ENCODE data around the gene GAP43.

The GAP43 gene

GRCh38 chr3:115683773-115684172 is 60.5 kb downstream of the GAP43 start:
- no peaks in the 10 kb centered on the region for H3K9me3 ChIP-seq (ENCODE audit: control insufficient read depth in 2 of 2, low read length in 2 of 2)
- no peaks in the 10 kb centered on the region for H3K36me3 ChIP-seq (ENCODE audit: control insufficient read depth in 2 of 2, insufficient read depth in 2 of 2, low read length in 2 of 2)
- H3K27ac ChIP-seq (ENCODE audit: low read length): no peak overlapping the region
- no peak overlapping the region for H3K9ac ChIP-seq (ENCODE audit: low read length in 2 of 2)
- no peaks in the 10 kb centered on the region for H3K4me1 ChIP-seq (ENCODE audit: control insufficient read depth, insufficient read depth, low read length)
- H3K4me3 ChIP-seq (ENCODE audit: low read length in 2 of 2): no peak overlapping the region
- H3K27me3 ChIP-seq (ENCODE audit: control insufficient read depth in 1 of 2, insufficient read depth in 2 of 2, low read length in 2 of 2): no peaks in the 10 kb centered on the region

GRCh38 chr3:115685097-115685496 is 61.8 kb downstream of the GAP43 start:
- Histone ChIP-seq H3K4me1 (ENCODE audit: control insufficient read depth, insufficient read depth, low read length) (no peaks in the 10 kb centered on the region), H3K27ac (ENCODE audit: low read length) (no peak overlapping the region), H3K4me3 (ENCODE audit: low read length in 2 of 2) (no peak overlapping the region), H3K36me3 (ENCODE audit: control insufficient read depth in 2 of 2, insufficient read depth in 2 of 2, low read length in 2 of 2) (no peaks in the 10 kb centered on the region), H3K9me3 (ENCODE audit: control insufficient read depth in 2 of 2, low read length in 2 of 2) (no peaks in the 10 kb centered on the region), H3K27me3 (ENCODE audit: control insufficient read depth in 1 of 2, insufficient read depth in 2 of 2, low read length in 2 of 2) (no peaks in the 10 kb centered on the region), H3K9ac (ENCODE audit: low read length in 2 of 2) (no peak overlapping the region)

- no peaks in the 10 kb centered on the region for H3K4me1 ChIP-seq (ENCODE audit: control insufficient read depth, insufficient read depth, low read length)
- no peaks in the 10 kb centered on the region for H3K27me3 ChIP-seq (ENCODE audit: control insufficient read depth in 1 of 2, insufficient read depth in 2 of 2, low read length in 2 of 2)
- H3K9me3 ChIP-seq (ENCODE audit: control insufficient read depth in 2 of 2, low read length in 2 of 2): no peaks in the 10 kb centered on the region
- no peaks in the 10 kb centered on the region for H3K36me3 ChIP-seq (ENCODE audit: control insufficient read depth in 2 of 2, insufficient read depth in 2 of 2, low read length in 2 of 2)
- H3K4me3 ChIP-seq (ENCODE audit: low read length in 2 of 2): no peak overlapping the region
- H3K9ac ChIP-seq (ENCODE audit: low read length in 2 of 2): no peak overlapping the region
- H3K27ac ChIP-seq (ENCODE audit: low read length): no peak overlapping the region
These were observed 64.4 kb downstream of the GAP43 start for GRCh38 chr3:115687721-115688120.

- Histone ChIP-seq H3K9ac (ENCODE audit: low read length in 2 of 2) (no peak overlapping the region), H3K4me3 (ENCODE audit: low read length in 2 of 2) (no peak overlapping the region), H3K27me3 (ENCODE audit: control insufficient read depth in 1 of 2, insufficient read depth in 2 of 2, low read length in 2 of 2) (no peaks in the 10 kb centered on the region), H3K36me3 (ENCODE audit: control insufficient read depth in 2 of 2, insufficient read depth in 2 of 2, low read length in 2 of 2) (no peaks in the 10 kb centered on the region), H3K4me1 (ENCODE audit: control insufficient read depth, insufficient read depth, low read length) (no peaks in the 10 kb centered on the region), H3K9me3 (ENCODE audit: control insufficient read depth in 2 of 2, low read length in 2 of 2) (no peaks in the 10 kb centered on the region), H3K27ac (ENCODE audit: low read length) (no peak overlapping the region)
These were observed 65.1 kb downstream of the GAP43 start for GRCh38 chr3:115688418-115688817.

- H3K27me3 ChIP-seq (ENCODE audit: control insufficient read depth in 1 of 2, insufficient read depth in 2 of 2, low read length in 2 of 2): no peaks in the 10 kb centered on the region
- no peaks in the 10 kb centered on the region for H3K36me3 ChIP-seq (ENCODE audit: control insufficient read depth in 2 of 2, insufficient read depth in 2 of 2, low read length in 2 of 2)
- no peak overlapping the region for H3K9ac ChIP-seq (ENCODE audit: low read length in 2 of 2)
- no peaks in the 10 kb centered on the region for H3K4me1 ChIP-seq (ENCODE audit: control insufficient read depth, insufficient read depth, low read length)
- H3K9me3 ChIP-seq (ENCODE audit: control insufficient read depth in 2 of 2, low read length in 2 of 2): no peaks in the 10 kb centered on the region
- no peak overlapping the region for H3K27ac ChIP-seq (ENCODE audit: low read length)
- H3K4me3 ChIP-seq (ENCODE audit: low read length in 2 of 2): no peak overlapping the region
These were observed 66.6 kb downstream of the GAP43 start for GRCh38 chr3:115689928-115690327.

GRCh38 chr3:115691964-115692363 is 68.7 kb downstream of the GAP43 start:
- no peaks in the 10 kb centered on the region for H3K36me3 ChIP-seq (ENCODE audit: control insufficient read depth in 2 of 2, insufficient read depth in 2 of 2, low read length in 2 of 2)

GRCh38 chr3:115692887-115693524 is 69.7 kb downstream of the GAP43 start:
- H3K4me1 ChIP-seq (ENCODE audit: control insufficient read depth, insufficient read depth, low read length): no peaks in the 10 kb centered on the region
- H3K9ac ChIP-seq (ENCODE audit: low read length in 2 of 2): no peak overlapping the region
- H3K27ac ChIP-seq (ENCODE audit: low read length): no peak overlapping the region
- no peaks in the 10 kb centered on the region for H3K36me3 ChIP-seq (ENCODE audit: control insufficient read depth in 2 of 2, insufficient read depth in 2 of 2, low read length in 2 of 2)
- H3K27me3 ChIP-seq (ENCODE audit: control insufficient read depth in 1 of 2, insufficient read depth in 2 of 2, low read length in 2 of 2): no peaks in the 10 kb centered on the region
- no peak overlapping the region for H3K4me3 ChIP-seq (ENCODE audit: low read length in 2 of 2)
- no peaks in the 10 kb centered on the region for H3K9me3 ChIP-seq (ENCODE audit: control insufficient read depth in 2 of 2, low read length in 2 of 2)

More at GRCh38 chr3:115691964-115692363, 68.7 kb downstream of the GAP43 start:
- Histone ChIP-seq H3K9ac (ENCODE audit: low read length in 2 of 2) (no peak overlapping the region), H3K9me3 (ENCODE audit: control insufficient read depth in 2 of 2, low read length in 2 of 2) (no peaks in the 10 kb centered on the region), H3K4me3 (ENCODE audit: low read length in 2 of 2) (no peak overlapping the region), H3K27me3 (ENCODE audit: control insufficient read depth in 1 of 2, insufficient read depth in 2 of 2, low read length in 2 of 2) (no peaks in the 10 kb centered on the region), H3K4me1 (ENCODE audit: control insufficient read depth, insufficient read depth, low read length) (no peaks in the 10 kb centered on the region), H3K27ac (ENCODE audit: low read length) (no peak overlapping the region)

- Histone ChIP-seq H3K9ac (ENCODE audit: low read length in 2 of 2) (no peak overlapping the region), H3K36me3 (ENCODE audit: control insufficient read depth in 2 of 2, insufficient read depth in 2 of 2, low read length in 2 of 2) (no peaks in the 10 kb centered on the region), H3K27ac (ENCODE audit: low read length) (no peak overlapping the region), H3K4me3 (ENCODE audit: low read length in 2 of 2) (no peak overlapping the region), H3K9me3 (ENCODE audit: control insufficient read depth in 2 of 2, low read length in 2 of 2) (no peaks in the 10 kb centered on the region), H3K4me1 (ENCODE audit: control insufficient read depth, insufficient read depth, low read length) (no peaks in the 10 kb centered on the region), H3K27me3 (ENCODE audit: control insufficient read depth in 1 of 2, insufficient read depth in 2 of 2, low read length in 2 of 2) (no peaks in the 10 kb centered on the region)
These were observed 70.6 kb downstream of the GAP43 start for GRCh38 chr3:115693868-115694267.

GRCh38 chr3:115695090-115695489 is 71.8 kb downstream of the GAP43 start:
- Histone ChIP-seq H3K4me3 (ENCODE audit: low read length in 2 of 2) (no peak overlapping the region), H3K9ac (ENCODE audit: low read length in 2 of 2) (no peak overlapping the region), H3K36me3 (ENCODE audit: control insufficient read depth in 2 of 2, insufficient read depth in 2 of 2, low read length in 2 of 2) (no peaks in the 10 kb centered on the region), H3K27me3 (ENCODE audit: control insufficient read depth in 1 of 2, insufficient read depth in 2 of 2, low read length in 2 of 2) (no peaks in the 10 kb centered on the region), H3K9me3 (ENCODE audit: control insufficient read depth in 2 of 2, low read length in 2 of 2) (no peaks in the 10 kb centered on the region), H3K4me1 (ENCODE audit: control insufficient read depth, insufficient read depth, low read length) (no peaks in the 10 kb centered on the region), H3K27ac (ENCODE audit: low read length) (no peak overlapping the region)

GRCh38 chr3:115697263-115698053 is 74.1 kb downstream of the GAP43 start:
- H3K36me3 ChIP-seq (ENCODE audit: control insufficient read depth in 2 of 2, insufficient read depth in 2 of 2, low read length in 2 of 2): no peaks in the 10 kb centered on the region
- no peaks in the 10 kb centered on the region for H3K27me3 ChIP-seq (ENCODE audit: control insufficient read depth in 1 of 2, insufficient read depth in 2 of 2, low read length in 2 of 2)
- H3K9ac ChIP-seq (ENCODE audit: low read length in 2 of 2): no peak overlapping the region
- H3K9me3 ChIP-seq (ENCODE audit: control insufficient read depth in 2 of 2, low read length in 2 of 2): no peaks in the 10 kb centered on the region
- H3K4me3 ChIP-seq (ENCODE audit: low read length in 2 of 2): no peak overlapping the region
- no peak overlapping the region for H3K27ac ChIP-seq (ENCODE audit: low read length)
- no peaks in the 10 kb centered on the region for H3K4me1 ChIP-seq (ENCODE audit: control insufficient read depth, insufficient read depth, low read length)
